Measurements from ENCODE around the gene GNRH2. TPM values are rescaled to one million over a fixed set of nuclear protein-coding genes. Genes with fewer than 3 reads are reported as not detected.
"Not testable (repeated sequence)": the region's sequence is repeated elsewhere in the genome, so short reads cannot be mapped to it uniquely, and the experiment has no call there.

Gene GNRH2
- total RNA-seq, 4 donors from 2014 or later = 0.54 TPM; not detected in 3

GRCh38 chr20:3010985-3011723 lies 32.3 kb upstream of the GNRH2 start:
- H3K36me3 ChIP-seq = peaks cover 3 to 98% of the 10 kb centered on the region in 2 donors

GRCh38 chr20:3011752-3012151 lies 31.7 kb upstream of the GNRH2 start:
- no peak overlapping the region for H3K4me3 ChIP-seq
- no peak overlapping the region for H3K27ac ChIP-seq
- H3K27me3 ChIP-seq = no peaks in the 10 kb centered on the region
- no peak for ATAC-seq
- peaks cover 0 to 98% of the 10 kb centered on the region in 2 donors for H3K36me3 ChIP-seq
- 33 to 100% methylated on average over 1 of the region's 3 CpGs for WGBS, 2 donors (ENCODE audit: low coverage in 1 of 2)
- TF ChIP-seq CTCF (IDR thresholded peaks at IDR 0.05) = no peak
- TF ChIP-seq POLR2AphosphoS5 (IDR thresholded peaks at IDR 0.05) = no peak
- no peak for TF ChIP-seq POLR2A (IDR thresholded peaks at IDR 0.05)
- no peak for TF ChIP-seq EP300 (IDR thresholded peaks at IDR 0.05)
- no peaks in the 10 kb centered on the region for H3K4me1 ChIP-seq
- no peaks in the 10 kb centered on the region for H3K9me3 ChIP-seq

More at GRCh38 chr20:3010985-3011723, 32.3 kb upstream of the GNRH2 start:
- Histone ChIP-seq H3K27ac (no peak overlapping the region), H3K4me3 (no peak overlapping the region), H3K4me1 (no peaks in the 10 kb centered on the region), H3K27me3 (no peaks in the 10 kb centered on the region), H3K9me3 (no peaks in the 10 kb centered on the region)
- no peak for TF ChIP-seq EP300 (IDR thresholded peaks at IDR 0.05)
- TF ChIP-seq CTCF (IDR thresholded peaks at IDR 0.05) = no peak
- TF ChIP-seq POLR2AphosphoS5 (IDR thresholded peaks at IDR 0.05) = no peak
- no peak for TF ChIP-seq POLR2A (IDR thresholded peaks at IDR 0.05)
- 50 to 58% methylated on average over 1 of the region's 1 CpG for whole genome bisulfite sequencing, 2 donors (ENCODE audit: low coverage in 1 of 2)
- no peak for ATAC-seq

GRCh38 chr20:3013771-3014170 lies 29.7 kb upstream of the GNRH2 start:
- ATAC-seq = no peak
- H3K27ac ChIP-seq = no peak overlapping the region
- no peak overlapping the region for H3K4me3 ChIP-seq
- H3K36me3 ChIP-seq = peaks cover 0 to 85% of the 10 kb centered on the region in 2 donors
- no peaks in the 10 kb centered on the region for H3K27me3 ChIP-seq
- TF ChIP-seq POLR2AphosphoS5 (IDR thresholded peaks at IDR 0.05) (no peak), EP300 (IDR thresholded peaks at IDR 0.05) (no peak), CTCF (IDR thresholded peaks at IDR 0.05) (no peak), POLR2A (IDR thresholded peaks at IDR 0.05) (no peak)
- WGBS, 2 donors (ENCODE audit: low coverage in 1 of 2) = 96 to 100% methylated on average over 2 to 5 of the region's 5 CpGs
- H3K9me3 ChIP-seq = no peaks in the 10 kb centered on the region
- H3K4me1 ChIP-seq = no peaks in the 10 kb centered on the region

- Histone ChIP-seq H3K9me3 (no peaks in the 10 kb centered on the region), H3K4me1 (no peaks in the 10 kb centered on the region), H3K27me3 (no peaks in the 10 kb centered on the region), H3K27ac (no peak overlapping the region), H3K4me3 (no peak overlapping the region), H3K36me3 (peaks cover 0 to 81% of the 10 kb centered on the region in 2 donors)
- WGBS, 2 donors (ENCODE audit: low coverage in 1 of 2) = 82 to 100% methylated on average over 2 of the region's 7 CpGs
- TF ChIP-seq CTCF (IDR thresholded peaks at IDR 0.05) (no peak), POLR2AphosphoS5 (IDR thresholded peaks at IDR 0.05) (no peak), POLR2A (IDR thresholded peaks at IDR 0.05) (no peak), EP300 (IDR thresholded peaks at IDR 0.05) (no peak)
- ATAC-seq = no peak
Observed at GRCh38 chr20:3014179-3014578, 29.2 kb upstream of the GNRH2 start.

- 73 to 100% methylated on average over 1 to 3 of the region's 3 CpGs for WGBS, 2 donors (ENCODE audit: low coverage in 1 of 2)
- Histone ChIP-seq H3K27ac (no peak overlapping the region), H3K4me1 (no peaks in the 10 kb centered on the region), H3K27me3 (no peaks in the 10 kb centered on the region), H3K9me3 (no peaks in the 10 kb centered on the region), H3K4me3 (no peak overlapping the region), H3K36me3 (peaks cover 0 to 76% of the 10 kb centered on the region in 2 donors)
- no peak for ATAC-seq
- no peak for TF ChIP-seq EP300 (IDR thresholded peaks at IDR 0.05)
- no peak for TF ChIP-seq CTCF (IDR thresholded peaks at IDR 0.05)
Observed at GRCh38 chr20:3014662-3015061, 28.8 kb upstream of the GNRH2 start.

- peaks cover 0 to 74% of the 10 kb centered on the region in 2 donors for H3K36me3 ChIP-seq
Observed at GRCh38 chr20:3015302-3015701, 28.1 kb upstream of the GNRH2 start.

More at GRCh38 chr20:3015302-3015701, 28.1 kb upstream of the GNRH2 start:
- WGBS, 2 donors (ENCODE audit: low coverage in 1 of 2) = 80 to 95% methylated on average over 1 to 5 of the region's 5 CpGs
- not testable (repeated sequence) for H3K27ac ChIP-seq, H3K27me3 ChIP-seq, H3K4me3 ChIP-seq, H3K9me3 ChIP-seq, ATAC-seq, H3K4me1 ChIP-seq

Measured in gastroesophageal sphincter (tissue), 4 donors.